Cerebellar nuclear complex (tissue), 1 donor: Measurements from ENCODE around the gene KIN.
"Not testable (repeated sequence)": the region's sequence is repeated elsewhere in the genome, so short reads cannot be mapped to it uniquely, and the experiment has no call there.

Experiments used
- DNase-seq, 2 experiments: peaks; one replicate each; lab custom pipeline; 2025; lab: John Stamatoyannopoulos, UW

The KIN gene, protein sequence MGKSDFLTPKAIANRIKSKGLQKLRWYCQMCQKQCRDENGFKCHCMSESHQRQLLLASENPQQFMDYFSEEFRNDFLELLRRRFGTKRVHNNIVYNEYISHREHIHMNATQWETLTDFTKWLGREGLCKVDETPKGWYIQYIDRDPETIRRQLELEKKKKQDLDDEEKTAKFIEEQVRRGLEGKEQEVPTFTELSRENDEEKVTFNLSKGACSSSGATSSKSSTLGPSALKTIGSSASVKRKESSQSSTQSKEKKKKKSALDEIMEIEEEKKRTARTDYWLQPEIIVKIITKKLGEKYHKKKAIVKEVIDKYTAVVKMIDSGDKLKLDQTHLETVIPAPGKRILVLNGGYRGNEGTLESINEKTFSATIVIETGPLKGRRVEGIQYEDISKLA

DNA sequence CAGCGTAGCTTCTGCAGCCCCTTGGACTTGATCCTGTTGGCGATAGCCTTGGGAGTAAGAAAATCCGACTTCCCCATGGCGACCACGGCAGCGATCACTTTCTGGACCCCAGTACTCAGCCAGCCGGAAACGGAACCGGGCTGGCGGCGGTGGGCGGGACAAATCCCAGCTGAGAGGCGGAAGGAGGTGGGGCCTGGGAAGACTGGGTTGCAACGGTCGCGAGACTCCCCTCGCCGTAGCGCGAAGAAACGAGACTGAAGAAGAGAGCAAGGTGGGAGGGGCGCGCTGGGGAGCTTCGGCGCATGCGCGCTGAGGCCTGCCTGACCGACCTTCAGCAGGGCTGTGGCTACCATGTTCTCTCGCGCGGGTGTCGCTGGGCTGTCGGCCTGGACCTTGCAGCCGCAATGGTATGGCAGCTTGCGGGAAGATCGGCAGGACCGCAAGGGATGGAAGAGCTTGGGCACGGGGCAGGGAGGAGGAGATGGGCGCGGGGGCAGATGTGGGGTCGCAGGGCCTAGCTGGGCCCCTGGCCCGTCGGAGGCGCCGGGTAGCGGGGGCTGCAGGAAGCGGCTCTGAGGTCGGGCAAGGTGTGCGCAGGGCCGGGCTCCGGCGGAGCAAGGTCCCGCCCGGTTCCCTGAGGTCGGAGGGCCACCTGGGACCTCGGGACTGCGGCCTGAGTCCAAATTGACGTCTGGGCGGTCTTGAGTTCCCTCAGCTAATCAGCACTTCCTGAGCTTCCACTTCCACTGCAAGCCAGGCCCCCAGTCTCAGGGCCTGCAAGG is at the start of gene KIN, which contains the start of gene ATP5F1C:
TSS of gene KIN (minus strand) at position 137 of the 782 bp plus-strand sequence. CDS start at position 77, 60 bp downstream.
TSS of gene ATP5F1C (plus strand) at position 321 of the 782 bp plus-strand sequence. CDS start at position 352, 31 bp downstream.
- peak; percentile 66 to 91 for DNase-seq

DNA sequence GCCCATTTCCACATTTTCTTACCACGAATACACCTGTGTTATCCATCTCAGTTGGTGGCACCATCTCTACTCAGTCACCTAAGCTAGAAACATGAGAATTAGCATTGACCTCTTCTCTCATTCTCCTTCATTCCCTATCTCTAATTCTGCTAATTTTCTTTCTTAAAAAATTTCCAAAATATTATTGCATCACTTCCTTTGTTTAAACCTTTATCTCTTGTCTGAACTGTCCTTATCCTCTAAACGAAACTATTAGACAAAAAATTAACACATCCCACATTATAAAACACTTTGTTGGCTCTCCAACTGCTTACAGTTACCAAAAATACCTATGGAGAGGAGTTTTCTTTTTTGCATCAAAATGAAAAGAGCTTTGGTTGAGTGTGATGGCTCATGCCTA is 48.8 kb upstream of the KIN start:
- no peak for DNase-seq

DNA sequence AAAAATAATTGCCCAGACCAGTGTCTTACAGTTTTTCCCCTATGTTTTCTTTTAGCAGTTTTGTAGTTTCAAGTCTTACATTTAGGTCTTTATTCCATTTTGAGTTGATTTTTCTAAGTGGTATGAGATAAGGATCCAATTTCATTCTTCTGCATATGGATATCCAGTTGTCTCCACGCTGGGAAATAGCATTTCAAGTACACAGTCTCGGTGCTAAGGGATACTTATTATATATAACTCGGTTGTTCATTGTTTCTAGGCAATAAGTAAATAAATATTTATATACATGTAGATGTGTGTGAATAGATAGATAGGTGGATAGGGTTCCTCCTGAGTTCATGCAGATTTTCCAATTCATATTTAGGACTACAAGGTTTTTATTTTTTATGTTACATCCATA is 46.5 kb upstream of the KIN start:
- no peak for DNase-seq

DNA sequence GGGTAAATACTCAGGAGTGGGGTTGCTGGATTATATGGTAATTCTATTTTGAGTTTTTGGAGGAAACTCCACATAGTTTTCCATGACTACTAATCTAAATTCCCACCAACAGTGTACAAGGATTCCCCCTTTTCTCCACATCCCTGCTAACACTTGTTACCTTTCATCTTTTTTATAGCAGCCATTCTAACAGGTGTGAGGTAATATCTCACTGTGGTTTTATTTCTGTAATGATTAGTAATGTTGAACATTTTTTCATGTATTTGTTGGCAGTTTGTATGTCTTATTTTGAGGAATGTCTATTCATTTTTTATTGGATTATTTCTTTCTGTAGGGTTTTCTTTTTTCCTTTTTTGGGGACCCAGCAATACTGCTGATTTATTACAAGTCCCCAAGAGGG is 45.4 kb upstream of the KIN start:
- DNase-seq, result no peak

DNA sequence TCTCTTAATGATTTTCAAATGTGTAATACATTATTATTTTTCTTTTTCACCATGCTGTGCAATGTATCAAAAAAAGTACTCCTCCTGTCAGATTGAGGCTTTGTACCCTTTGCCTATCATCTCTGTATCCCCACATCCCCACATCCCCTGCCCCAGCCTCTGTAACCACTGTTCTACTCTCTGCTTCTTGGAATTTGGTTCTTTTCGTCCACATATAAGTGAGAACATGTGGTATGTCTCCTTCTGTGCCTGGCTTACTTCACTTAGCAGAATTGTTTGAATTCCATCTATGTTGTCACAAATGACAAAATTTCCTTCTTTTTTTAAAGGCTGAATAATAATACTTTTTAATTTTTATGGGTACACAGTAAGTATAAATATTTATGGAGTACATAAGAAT is 44.3 kb upstream of the KIN start:
- no peak for DNase-seq

DNA sequence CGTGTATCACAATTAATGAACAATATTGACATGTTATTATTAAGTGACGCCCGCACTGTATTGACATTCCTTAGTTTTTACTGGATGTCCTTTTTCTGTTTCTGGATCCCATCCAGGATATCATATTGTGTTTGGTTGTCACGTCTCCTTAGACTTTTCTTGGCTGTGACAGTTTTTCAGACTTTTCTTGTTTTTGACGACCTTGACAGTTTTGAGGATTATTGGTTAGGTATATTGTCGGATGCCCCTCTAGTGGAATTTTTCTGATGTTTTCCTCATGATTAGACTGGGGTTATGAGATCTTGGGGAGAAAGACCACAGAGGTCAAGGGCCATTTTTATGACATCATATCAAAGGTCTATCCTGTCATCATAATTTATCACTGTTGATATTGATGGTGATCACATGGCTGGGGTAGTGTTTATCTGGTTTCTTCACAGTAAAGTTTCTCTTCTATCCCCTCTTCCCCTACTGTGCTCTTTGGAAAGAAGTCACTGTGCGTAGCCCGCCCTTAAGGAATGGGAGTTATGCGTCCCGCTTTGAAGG is 41.6 kb upstream of the KIN start:
- DNase-seq, result no peak

DNA sequence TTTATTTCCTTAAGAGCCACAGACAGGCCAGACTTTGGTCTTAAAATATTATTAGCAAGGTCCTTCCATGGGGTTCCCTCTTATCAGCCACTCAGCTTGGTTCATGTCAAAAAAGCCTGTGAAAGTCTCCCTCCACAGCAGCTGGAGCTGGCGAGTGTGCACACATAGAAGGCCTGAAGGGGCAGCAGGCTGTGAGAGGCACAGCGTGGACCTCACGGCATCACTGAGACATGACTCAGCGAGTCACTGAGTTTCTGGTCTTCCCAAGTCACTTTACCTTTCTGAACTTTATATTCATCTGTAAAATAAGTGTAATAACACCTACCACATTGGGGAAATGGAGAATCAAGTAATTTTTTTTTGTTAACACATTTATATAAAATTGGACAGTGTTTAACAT is 39.2 kb upstream of the KIN start:
- DNase-seq, result no peak

DNA sequence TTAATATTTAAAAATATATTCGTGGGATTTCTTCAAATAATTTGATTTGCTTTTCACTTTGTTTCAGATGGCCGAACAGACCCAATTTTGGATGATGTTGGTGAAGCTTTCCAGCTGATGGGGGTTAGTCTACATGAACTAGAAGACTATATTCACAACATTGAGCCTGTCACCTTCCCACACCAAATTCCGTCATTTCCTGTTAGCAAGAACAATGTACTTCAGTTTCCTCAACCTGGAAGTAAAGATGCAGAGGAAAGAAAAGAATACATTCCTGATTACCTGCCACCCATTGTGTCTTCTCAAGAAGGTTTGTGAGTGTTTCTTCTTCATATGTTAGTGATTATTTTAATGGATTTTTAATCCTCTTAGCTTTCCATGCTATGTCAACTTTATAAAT is 36.5 kb upstream of the KIN start:
- no peak for DNase-seq

DNA sequence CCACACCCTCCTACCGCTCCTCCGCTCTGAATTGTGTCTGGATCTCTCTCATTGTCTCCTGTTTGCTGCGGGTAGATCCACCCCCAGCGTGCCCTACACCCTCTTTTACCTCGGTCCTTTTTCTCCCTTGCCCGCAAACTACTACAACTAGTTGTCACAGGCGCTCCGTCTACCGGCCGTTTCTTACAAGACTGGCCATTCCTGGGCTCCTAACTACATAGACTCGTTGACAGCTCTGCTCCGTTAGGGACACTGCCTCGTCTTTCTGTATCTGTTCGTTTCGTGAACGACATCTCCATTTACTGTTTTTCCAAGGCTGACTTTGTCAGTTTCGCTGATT is 31.3 kb upstream of the KIN start:
- peak in 1 of 2 experiments; percentile 4 for DNase-seq

DNA sequence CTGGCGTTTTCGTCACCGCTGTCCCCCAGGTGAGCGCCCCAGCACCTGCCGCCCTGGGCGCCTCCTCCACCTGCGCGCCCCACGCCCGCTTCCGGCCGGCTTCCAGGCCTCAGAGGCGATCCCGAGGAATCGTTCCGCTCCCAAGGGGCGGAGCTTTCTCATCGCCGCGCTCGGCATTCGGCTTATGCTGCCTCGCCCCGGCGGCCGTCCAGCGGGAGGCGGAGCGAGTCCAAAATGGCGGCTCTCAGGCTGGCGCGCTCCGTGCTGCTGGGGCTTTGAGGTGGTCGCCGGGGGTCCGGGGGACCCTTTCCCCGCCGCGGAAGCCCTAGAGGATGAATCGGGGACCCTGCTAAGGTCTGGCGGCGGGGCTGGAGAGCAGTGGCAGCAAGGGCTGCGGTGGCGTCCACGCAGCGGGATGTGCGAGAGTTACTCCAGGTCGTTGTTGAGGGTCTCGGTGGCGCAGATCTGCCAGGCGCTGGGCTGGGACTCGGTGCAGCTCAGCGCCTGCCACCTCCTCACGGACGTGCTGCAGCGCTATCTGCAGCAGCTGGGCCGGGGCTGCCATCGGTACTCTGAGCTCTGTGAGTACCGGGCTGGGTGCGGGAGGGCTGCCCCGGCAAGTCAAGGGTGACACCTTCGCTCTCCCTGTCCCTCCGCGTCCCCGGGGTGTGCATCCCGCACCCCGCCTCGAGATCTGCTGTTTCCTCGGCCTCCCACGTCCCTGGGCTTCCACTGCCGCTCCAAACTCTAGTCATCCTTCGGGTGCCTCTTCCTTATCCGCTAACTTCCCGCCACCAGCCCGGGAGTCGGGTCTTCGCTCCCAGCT is 30.7 kb upstream of the KIN start, which contains the start of gene TAF3:
TSS of gene TAF3 (plus strand) at position 211 of the 826 bp plus-strand sequence. CDS start at position 416, 205 bp downstream.
- peak; percentile 24 to 72 for DNase-seq

DNA sequence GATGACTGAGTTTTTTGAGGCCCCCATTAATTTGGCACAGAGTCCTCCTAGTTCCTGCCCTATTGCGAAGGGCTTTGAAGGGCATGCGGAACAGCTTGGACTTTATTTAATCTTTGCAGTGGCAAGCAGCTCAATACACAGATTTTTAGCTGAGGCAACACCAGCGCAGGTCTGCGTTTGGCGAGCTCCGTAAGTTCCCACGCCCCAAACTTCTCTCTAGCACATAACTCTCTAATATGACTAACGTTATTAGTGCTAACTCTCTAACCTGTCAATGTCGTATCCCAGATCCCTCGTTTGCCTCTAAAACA is 30.1 kb upstream of the KIN start:
- DNase-seq, result no peak

DNA sequence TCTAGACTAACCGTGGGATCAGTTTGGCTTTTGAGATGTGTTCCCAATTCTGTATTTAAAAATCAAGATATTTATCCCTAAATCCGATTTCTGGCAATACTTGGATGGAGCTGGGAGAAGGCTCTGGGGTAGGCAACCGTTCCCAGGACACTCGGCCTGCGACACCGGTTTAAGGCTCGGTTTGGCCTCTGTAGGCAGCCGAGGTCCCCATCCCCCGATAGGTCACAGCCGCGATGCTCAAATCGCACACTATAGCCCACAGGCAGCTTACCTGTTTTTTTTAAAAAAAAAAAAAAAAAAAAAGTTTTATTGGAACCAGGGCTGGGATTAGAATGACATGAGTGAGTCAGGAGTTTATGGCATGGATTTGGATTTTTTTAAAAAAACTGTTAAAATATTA is 29.8 kb upstream of the KIN start:
- no peak for DNase-seq

DNA sequence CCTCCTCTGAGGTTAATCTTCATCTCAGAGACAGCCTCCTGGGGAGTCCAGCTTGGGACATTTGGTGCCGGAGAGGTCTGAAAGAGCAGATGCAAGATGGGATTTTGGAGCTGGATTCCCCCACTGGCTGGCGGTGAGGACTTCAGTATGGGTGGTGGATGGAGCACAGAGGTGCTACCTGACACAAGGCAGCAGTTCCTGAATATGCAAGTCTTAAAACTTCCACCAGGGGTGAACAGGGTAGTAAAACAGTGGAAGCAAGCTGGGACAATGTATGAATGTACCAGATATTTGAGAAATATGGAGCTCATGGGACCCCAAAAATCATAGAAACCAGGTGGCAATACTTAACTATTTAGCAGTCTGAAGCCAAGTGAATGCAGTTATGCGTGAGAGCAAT is 25.7 kb upstream of the KIN start:
- no peak for DNase-seq

DNA sequence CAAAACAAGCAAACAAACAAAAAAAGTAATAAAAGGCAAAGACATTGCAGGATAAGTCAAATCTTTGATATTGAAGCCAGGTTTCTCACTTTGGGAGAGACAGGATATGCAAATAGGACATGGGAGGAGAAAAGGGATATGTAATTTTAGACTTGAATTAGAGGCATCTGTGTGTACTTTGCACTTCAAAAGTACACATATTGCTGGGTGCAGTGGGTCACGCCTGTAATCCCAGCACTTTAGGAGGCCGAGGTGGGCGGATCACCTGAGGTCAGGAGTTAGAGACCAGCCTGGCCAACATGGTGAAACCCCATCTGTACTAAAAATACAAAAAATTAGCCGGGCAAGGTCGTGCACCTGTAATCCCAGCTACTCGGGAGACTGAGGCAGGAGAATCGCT is 23.9 kb upstream of the KIN start:
- DNase-seq, result not testable (repeated sequence)

DNA sequence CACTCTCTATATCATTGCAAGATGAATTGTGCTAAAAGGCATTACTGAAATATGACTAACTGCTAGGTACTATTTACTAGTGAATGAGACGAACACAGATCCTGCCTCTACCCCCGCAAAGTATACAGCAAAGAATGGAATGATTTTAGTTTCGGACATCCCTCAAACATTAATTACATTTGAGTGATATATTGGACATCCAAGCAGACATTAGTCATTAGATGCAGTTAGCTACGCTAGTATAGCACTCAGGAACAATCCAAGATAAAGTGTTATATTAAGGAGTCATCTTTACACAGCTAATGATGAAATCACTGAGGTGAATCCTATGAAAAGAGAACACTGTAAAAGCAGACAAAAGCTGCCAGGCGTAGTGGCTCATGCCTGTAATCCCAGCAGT is 23.2 kb upstream of the KIN start:
- DNase-seq, result no peak

DNA sequence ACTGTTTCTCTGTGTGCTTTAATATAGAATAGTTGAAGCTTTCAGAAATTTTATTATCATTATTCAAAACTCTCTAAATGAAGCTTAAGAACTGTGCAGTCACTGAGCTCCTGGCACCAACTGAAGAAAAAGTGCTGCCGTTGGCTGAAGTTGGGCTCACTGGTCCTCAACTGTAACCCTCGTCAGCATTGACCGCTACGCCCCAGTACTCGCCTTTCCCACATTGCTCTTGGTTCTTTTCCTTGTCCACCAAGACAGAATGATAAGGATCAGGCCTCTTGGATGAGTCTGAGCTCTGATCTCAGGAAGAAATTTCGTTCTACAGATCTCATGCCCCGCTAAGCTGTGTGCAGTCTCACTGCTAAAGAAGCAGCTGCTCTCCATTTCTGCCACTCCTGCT is 22.6 kb upstream of the KIN start:
- no peak for DNase-seq

DNA sequence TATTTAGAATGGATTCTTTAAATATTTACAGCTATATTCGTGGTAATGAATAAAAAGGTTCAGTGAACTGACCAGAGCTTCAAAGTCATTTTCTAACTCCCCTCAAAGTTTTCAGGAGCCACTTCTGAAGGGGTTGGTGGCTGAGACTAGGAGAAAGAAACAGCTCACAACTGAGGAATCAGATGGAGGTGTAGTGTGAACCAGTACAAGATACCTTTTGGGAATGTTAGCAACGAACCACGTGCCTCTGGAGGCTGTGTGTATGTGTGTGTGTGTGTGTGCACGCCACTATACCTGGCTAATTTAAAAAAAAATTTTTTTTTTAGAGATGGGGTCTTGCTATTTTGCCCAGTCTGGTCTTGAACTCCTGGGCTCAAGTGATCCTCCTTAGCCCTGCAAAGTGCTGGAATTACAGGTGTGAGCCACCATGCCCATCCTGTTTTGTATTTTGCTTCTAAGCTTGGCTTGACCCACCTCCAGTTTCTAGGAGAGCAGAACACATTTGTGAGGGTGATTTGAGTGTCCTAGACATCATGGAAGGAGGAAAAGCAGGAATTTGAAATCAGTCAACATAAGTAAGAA is 21.0 kb upstream of the KIN start:
- DNase-seq, result no peak

DNA sequence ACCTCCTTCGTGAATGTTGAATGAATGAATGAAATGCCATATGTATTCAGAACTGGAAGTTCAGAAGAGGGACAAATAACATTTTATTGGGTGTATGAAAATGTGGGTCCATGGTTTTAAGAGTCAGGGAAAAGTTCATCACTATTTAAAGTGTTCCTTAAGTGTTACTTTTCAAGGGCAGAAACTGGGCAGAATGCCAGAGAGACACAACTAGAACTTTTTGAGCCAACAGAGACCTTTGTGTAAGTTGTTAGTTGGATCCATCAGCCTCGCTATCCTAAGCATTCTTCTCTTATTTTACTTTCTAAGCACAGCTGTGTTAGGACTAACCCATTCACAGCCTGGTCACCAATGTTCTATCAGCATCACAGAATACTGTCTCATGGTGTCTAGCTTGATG is 16.9 kb upstream of the KIN start:
- no peak for DNase-seq

DNA sequence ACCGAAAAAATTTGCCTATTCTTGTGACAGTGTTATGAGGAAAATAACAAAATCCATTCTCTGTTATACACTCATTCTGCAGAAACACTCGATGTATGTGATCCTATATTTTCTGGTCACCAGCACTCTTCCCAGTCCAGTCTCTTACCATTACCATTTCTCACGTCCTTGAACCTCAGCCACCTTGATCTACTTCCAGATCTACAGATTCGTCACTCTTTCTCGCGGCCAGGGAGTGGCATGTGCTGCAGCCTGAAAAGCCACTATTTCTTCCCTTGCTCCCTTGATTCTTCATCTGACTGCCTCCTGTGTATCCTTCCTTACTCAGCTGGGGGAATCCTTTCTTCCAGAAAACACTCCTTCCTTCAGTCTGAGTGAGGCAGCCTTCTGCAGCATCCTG is 16.4 kb upstream of the KIN start:
- DNase-seq, result no peak

DNA sequence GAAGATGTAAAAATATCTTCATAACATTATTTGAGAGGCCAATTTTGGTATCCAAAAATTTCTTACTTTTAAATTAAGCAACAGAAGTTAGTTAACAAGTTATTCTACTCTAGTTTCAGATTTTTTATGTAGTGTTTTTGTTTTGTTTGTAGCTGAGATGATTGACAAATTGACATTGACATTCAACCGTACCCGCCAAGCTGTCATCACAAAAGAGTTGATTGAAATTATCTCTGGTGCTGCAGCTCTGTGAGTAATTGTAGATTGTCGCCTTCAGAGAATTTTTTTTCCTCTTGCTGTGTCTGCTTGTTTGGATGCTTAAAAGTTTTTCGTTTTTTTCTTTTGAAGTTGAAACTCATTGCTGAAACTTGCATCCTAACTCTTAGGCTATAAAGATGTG is 14.8 kb upstream of the KIN start:
- no peak for DNase-seq

DNA sequence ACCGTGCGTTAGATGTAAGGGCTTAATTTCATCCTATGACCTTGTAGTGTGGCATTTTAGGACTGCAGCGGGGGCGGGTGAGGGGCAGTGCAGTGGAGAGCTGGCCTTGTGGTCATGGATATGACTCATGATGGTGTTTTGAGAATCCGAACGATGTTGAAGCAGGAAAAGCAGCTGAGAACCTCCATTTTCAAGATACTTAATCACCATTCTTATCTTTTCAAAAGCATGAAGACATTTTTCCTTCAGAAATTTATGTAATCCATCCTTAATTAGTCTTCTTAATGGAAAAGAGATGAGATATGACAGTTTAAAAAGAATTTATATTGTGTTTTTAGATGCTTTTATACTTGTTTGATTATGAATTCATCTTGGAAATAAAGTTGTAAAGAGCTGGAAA is 9.8 kb upstream of the KIN start:
- no peak for DNase-seq

DNA sequence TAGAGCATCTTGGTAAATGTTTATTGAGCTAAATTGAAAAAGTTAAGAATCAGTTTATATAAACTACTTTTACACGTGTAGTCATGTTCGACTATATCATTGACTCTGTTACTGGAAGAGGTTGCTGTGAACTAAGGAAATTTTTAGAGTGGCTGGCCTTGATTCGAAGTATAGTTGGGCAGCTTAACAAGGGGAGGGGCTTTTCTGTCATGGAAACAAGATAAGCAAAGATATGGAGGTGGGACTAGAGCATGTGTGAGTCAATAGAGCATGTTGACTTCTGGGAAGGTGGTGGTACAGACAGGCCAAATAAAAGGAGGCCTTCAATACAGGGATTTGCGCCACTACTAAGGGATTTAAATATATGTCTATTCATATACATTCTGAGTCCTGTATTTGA is 7.8 kb upstream of the KIN start:
- no peak for DNase-seq
